Skeletal muscle satellite cell (primary cell): ENCODE data around the gene GPR82. TPM values are rescaled to one million over a fixed set of nuclear protein-coding genes. Genes with fewer than 3 reads are reported as not detected.
"Not testable (repeated sequence)": the region's sequence is repeated elsewhere in the genome, so short reads cannot be mapped to it uniquely, and the experiment has no call there.

ENCODE experiments used
- H3K27me3 ChIP-seq: 2 replicates; pipeline ENCODE4 v1.7.0; 2013; ENCODE audit warnings: low read length; ENCODE audit not compliant: control insufficient read depth, insufficient read depth
- H3K36me3 ChIP-seq: 2 replicates; pipeline ENCODE4 v1.7.0; 2013; ENCODE audit warnings: mild to moderate bottlenecking, control low read depth, low read length; ENCODE audit not compliant: insufficient read depth
- H3K4me1 ChIP-seq: 2 replicates; pipeline ENCODE4 v1.7.0; 2013; ENCODE audit warnings: low read length; ENCODE audit not compliant: control insufficient read depth, insufficient read depth
- H3K4me2 ChIP-seq: 2 replicates; pipeline ENCODE4 v1.7.0; 2013; ENCODE audit warnings: mild to moderate bottlenecking, low read length
- H3K4me3 ChIP-seq: 2 replicates; pipeline ENCODE4 v1.7.0; 2013; ENCODE audit warnings: low read length
- H3K9ac ChIP-seq: 2 replicates; pipeline ENCODE4 v1.7.0; 2013; ENCODE audit warnings: mild to moderate bottlenecking, low read depth, low read length, moderate library complexity
- H3K9me3 ChIP-seq: replicated peaks from 2 replicates; pipeline ENCODE4 v1.7.0; 2013; ENCODE audit warnings: mild to moderate bottlenecking, control low read depth, low read length
- total RNA-seq: library from RNA; depleted of rRNA; stranded (reverse); fragments of >200 nt; gene quantifications from 2 replicates; pipeline ENCODE4 v1.2.3, GENCODE V29; 2012; rRNA removed

Gene GPR82
- not detected in 2 replicates for total RNA-seq

GRCh38 chrX:41723826-41724225 lies at the start of gene GPR82:
Gene GPR82, plus strand, starts transcription at chrX:41724181. Its CDS starts 2,846 bp downstream, at chrX:41727027.
- Histone ChIP-seq H3K4me2 (peak within 1 kb of the TSS; percentile 3), H3K4me3 (no peak within 1 kb of the TSS), H3K27me3 (no peaks in the 10 kb centered on the region), H3K9ac (no peak within 1 kb of the TSS), H3K4me1 (no peaks in the 10 kb centered on the region), H3K9me3 (peaks cover 3% of the 10 kb centered on the region), H3K36me3 (no peaks in the 10 kb centered on the region)

- not testable (repeated sequence) for H3K27me3 ChIP-seq, H3K4me3 ChIP-seq, H3K9ac ChIP-seq, H3K36me3 ChIP-seq, H3K9me3 ChIP-seq, H3K4me1 ChIP-seq, H3K4me2 ChIP-seq
These were observed 47.6 kb upstream of the GPR82 start for GRCh38 chrX:41676361-41676760.

- H3K9ac ChIP-seq, result no peak overlapping the region
- peaks cover 3% of the 10 kb centered on the region for H3K4me1 ChIP-seq
- peaks cover 5% of the 10 kb centered on the region for H3K27me3 ChIP-seq
- no peak overlapping the region for H3K4me3 ChIP-seq
- no peaks in the 10 kb centered on the region for H3K9me3 ChIP-seq
- no peak overlapping the region for H3K4me2 ChIP-seq
- no peaks in the 10 kb centered on the region for H3K36me3 ChIP-seq
These were observed 46.6 kb upstream of the GPR82 start for GRCh38 chrX:41677183-41678060.

- no peak overlapping the region for H3K4me2 ChIP-seq
- no peak overlapping the region for H3K9ac ChIP-seq
- no peaks in the 10 kb centered on the region for H3K36me3 ChIP-seq
- H3K4me3 ChIP-seq, result no peak overlapping the region
- H3K27me3 ChIP-seq, result no peaks in the 10 kb centered on the region
- H3K9me3 ChIP-seq, result no peaks in the 10 kb centered on the region
- H3K4me1 ChIP-seq, result no peaks in the 10 kb centered on the region
These were observed 39.8 kb upstream of the GPR82 start for GRCh38 chrX:41684138-41684537.

- no peak overlapping the region for H3K9ac ChIP-seq
- no peak overlapping the region for H3K4me2 ChIP-seq
- H3K36me3 ChIP-seq, result no peaks in the 10 kb centered on the region
- H3K4me1 ChIP-seq, result no peaks in the 10 kb centered on the region
- H3K4me3 ChIP-seq, result no peak overlapping the region
- H3K9me3 ChIP-seq, result no peaks in the 10 kb centered on the region
- no peaks in the 10 kb centered on the region for H3K27me3 ChIP-seq
These were observed 39.0 kb upstream of the GPR82 start for GRCh38 chrX:41684940-41685339.

- Histone ChIP-seq H3K36me3 (no peaks in the 10 kb centered on the region), H3K9ac (no peak overlapping the region), H3K9me3 (no peaks in the 10 kb centered on the region), H3K4me2 (no peak overlapping the region), H3K4me3 (no peak overlapping the region), H3K4me1 (no peaks in the 10 kb centered on the region), H3K27me3 (no peaks in the 10 kb centered on the region)
These were observed 37.2 kb upstream of the GPR82 start for GRCh38 chrX:41686788-41687187.

GRCh38 chrX:41688156-41688555 lies 35.8 kb upstream of the GPR82 start:
- Histone ChIP-seq H3K9ac (no peak overlapping the region), H3K36me3 (no peaks in the 10 kb centered on the region), H3K4me1 (no peaks in the 10 kb centered on the region), H3K9me3 (no peaks in the 10 kb centered on the region), H3K27me3 (no peaks in the 10 kb centered on the region), H3K4me2 (no peak overlapping the region), H3K4me3 (no peak overlapping the region)

- Histone ChIP-seq H3K4me2 (no peak within 1 kb of the TSS), H3K9me3 (no peaks in the 10 kb centered on the region), H3K27me3 (no peaks in the 10 kb centered on the region), H3K4me3 (no peak within 1 kb of the TSS), H3K4me1 (no peaks in the 10 kb centered on the region), H3K9ac (no peak within 1 kb of the TSS), H3K36me3 (no peaks in the 10 kb centered on the region)
These were observed 35.1 kb upstream of the GPR82 start, which contains the start of gene GPR34 for GRCh38 chrX:41688835-41689234. Gene GPR34, plus strand, starts transcription at chrX:41688973. Its CDS starts 6,661 bp downstream, at chrX:41695634.

- H3K4me3 ChIP-seq, result no peak overlapping the region
- no peaks in the 10 kb centered on the region for H3K4me1 ChIP-seq
These were observed 34.3 kb upstream of the GPR82 start for GRCh38 chrX:41689711-41690110.

GRCh38 chrX:41692162-41692749 lies 31.7 kb upstream of the GPR82 start:
- Histone ChIP-seq H3K4me2 (no peak overlapping the region), H3K36me3 (no peaks in the 10 kb centered on the region), H3K4me3 (no peak overlapping the region), H3K9me3 (no peaks in the 10 kb centered on the region), H3K27me3 (no peaks in the 10 kb centered on the region), H3K9ac (no peak overlapping the region), H3K4me1 (no peaks in the 10 kb centered on the region)

More at GRCh38 chrX:41689711-41690110, 34.3 kb upstream of the GPR82 start:
- Histone ChIP-seq H3K36me3 (no peaks in the 10 kb centered on the region), H3K9ac (no peak overlapping the region), H3K27me3 (no peaks in the 10 kb centered on the region), H3K4me2 (no peak overlapping the region), H3K9me3 (no peaks in the 10 kb centered on the region)

- no peaks in the 10 kb centered on the region for H3K4me1 ChIP-seq
- H3K27me3 ChIP-seq, result no peaks in the 10 kb centered on the region
- H3K4me2 ChIP-seq, result no peak overlapping the region
- no peak overlapping the region for H3K4me3 ChIP-seq
- H3K36me3 ChIP-seq, result no peaks in the 10 kb centered on the region
- no peaks in the 10 kb centered on the region for H3K9me3 ChIP-seq
- H3K9ac ChIP-seq, result no peak overlapping the region
These were observed 31.0 kb upstream of the GPR82 start for GRCh38 chrX:41693024-41693423.
